T-helper 17 cell (primary cell): Measurements from ENCODE around the gene CELF2. TPM values are rescaled to one million over a fixed set of nuclear protein-coding genes. Genes with fewer than 3 reads are reported as not detected.

Experiments
- ATAC-seq: fragments of 150-1000 bp; cut with Tn5 transposase; 2 replicates; pipeline ENCODE4 v1.10.0; 2021; ENCODE audit warnings: mild to moderate bottlenecking, moderate library complexity
- DNase-seq, 3 donors: peaks; one replicate each; pipeline versions ENCODE4 v3.0.0 to v3.0.0-alpha.2; 2020 to 2021
- H3K9me3 ChIP-seq: one replicate; pipeline ENCODE4 v1.7.0; 2013; ENCODE audit warnings: low read length, mild to moderate bottlenecking; ENCODE audit not compliant: control insufficient read depth, poor library complexity, severe bottlenecking
- H3K27ac Mint-ChIP-seq: one replicate; pipeline ENCODE4 v1.8.0; 2022; ENCODE audit warnings: mild to moderate bottlenecking, moderate library complexity, mixed read lengths
- H3K27me3 Mint-ChIP-seq: one replicate; pipeline ENCODE4 v1.8.0; 2022; ENCODE audit warnings: mixed read lengths
- H3K36me3 Mint-ChIP-seq: one replicate; pipeline ENCODE4 v1.8.0; 2022; ENCODE audit warnings: low read depth, mixed read lengths
- H3K4me1 Mint-ChIP-seq: one replicate; pipeline ENCODE4 v1.8.0; 2022; ENCODE audit warnings: mild to moderate bottlenecking, mixed read lengths
- H3K4me3 Mint-ChIP-seq: one replicate; pipeline ENCODE4 v1.8.0; 2022; ENCODE audit warnings: mild to moderate bottlenecking, moderate library complexity, mixed read lengths
- total RNA-seq, 4 donors: library from RNA in 2 of 4; stranded (reverse) in 2 of 4; gene quantifications; one replicate each; pipeline ENCODE4 v1.2.3 and lab custom pipeline; 2022 to 2026

Gene CELF2
- total RNA-seq, 2 donors from 2014 or later: 201 to 202 TPM

DNA sequence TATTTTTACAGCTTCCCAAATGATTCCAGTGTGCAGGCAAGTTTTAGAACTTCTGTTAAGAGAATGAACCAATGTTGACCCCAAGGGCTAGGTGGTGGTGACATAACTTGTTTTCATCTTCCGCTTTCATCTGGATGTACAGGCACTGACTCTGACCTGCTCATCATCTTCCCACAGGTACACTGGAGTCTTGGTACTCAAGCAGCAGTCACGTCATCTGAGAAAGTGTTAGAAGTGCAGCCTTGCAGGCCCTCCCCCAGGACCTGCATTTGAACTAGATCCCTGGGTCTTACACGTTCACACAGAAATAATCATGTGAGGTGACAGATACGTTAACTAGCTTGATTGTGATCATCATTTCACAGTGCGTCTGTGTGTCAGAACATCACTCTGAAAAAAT lies 212.2 kb downstream of the CELF2 start:
- H3K4me1 Mint-ChIP-seq: peaks cover 80% of the 10 kb centered on the region
- ATAC-seq (no peak), DNase-seq (no peak)
- H3K27me3 Mint-ChIP-seq: no peaks in the 10 kb centered on the region
- H3K36me3 Mint-ChIP-seq: peaks cover 12% of the 10 kb centered on the region
- no peaks in the 10 kb centered on the region for H3K9me3 ChIP-seq
- peak overlapping the region; percentile 98 for H3K27ac Mint-ChIP-seq
- H3K4me3 Mint-ChIP-seq: peak overlapping the region; percentile 41

DNA sequence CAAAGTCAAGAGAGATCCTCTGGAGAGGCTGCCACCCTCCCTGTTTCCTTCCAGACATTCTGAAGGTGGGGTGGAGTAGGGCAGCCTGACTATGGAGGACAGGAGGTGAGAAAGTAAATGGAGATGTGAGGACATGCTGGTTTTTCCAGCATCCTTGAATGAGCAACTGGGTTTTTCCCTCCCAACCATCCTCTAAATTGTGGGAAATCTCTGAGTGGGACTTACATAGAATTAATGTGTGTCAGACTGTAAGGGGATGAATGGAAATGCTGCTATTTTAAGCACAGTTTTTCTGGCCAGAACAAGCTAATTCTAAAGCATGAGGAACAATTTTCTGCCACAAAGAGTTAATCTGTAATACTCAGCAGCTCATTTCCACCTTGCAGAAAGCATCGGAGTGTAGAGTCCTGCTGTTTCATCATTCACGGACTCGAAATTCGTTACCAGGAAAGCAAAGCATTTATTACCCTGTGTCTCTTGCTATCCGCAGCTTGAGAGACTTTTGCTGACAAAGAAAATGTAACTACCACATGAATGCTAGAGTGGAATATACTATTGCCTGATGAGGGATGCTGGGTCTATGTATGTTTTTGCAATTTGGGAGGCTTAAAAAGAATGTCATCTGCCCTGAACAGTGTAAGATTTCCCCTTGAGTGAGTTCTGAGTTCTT lies 213.0 kb downstream of the CELF2 start:
- H3K27me3 Mint-ChIP-seq: no peaks in the 10 kb centered on the region
- peak overlapping the region; percentile 98 for H3K27ac Mint-ChIP-seq
- peaks cover 12% of the 10 kb centered on the region for H3K36me3 Mint-ChIP-seq
- H3K4me1 Mint-ChIP-seq: peaks cover 80% of the 10 kb centered on the region
- DNase-seq (no peak), ATAC-seq (no peak)
- no peaks in the 10 kb centered on the region for H3K9me3 ChIP-seq
- H3K4me3 Mint-ChIP-seq: peak overlapping the region; percentile 69

DNA sequence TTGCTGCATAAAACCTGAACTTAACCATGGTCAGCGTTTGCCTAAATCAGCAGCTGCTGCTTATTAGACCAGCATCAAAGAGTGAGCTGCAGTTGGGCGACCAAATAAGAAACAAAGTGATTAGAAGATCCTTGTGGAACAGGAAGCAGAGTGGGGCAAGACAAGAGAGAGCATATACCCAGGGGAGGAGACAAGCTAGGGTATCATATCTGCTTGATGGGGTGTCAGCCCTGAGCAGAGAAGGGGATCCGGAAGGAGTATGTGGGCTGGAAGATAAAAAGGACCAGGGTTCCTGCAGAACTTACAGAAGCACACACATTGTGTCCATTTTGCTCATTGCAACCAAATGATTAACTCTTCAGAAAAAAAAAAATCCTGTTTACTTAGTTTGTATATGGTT lies 213.6 kb downstream of the CELF2 start:
- peak overlapping the region; percentile 98 for H3K27ac Mint-ChIP-seq
- peaks cover 12% of the 10 kb centered on the region for H3K36me3 Mint-ChIP-seq
- peak overlapping the region; percentile 69 for H3K4me3 Mint-ChIP-seq
- ATAC-seq: no peak
- H3K9me3 ChIP-seq: no peaks in the 10 kb centered on the region
- peaks cover 81% of the 10 kb centered on the region for H3K4me1 Mint-ChIP-seq
- no peaks in the 10 kb centered on the region for H3K27me3 Mint-ChIP-seq
- DNase-seq: no peak

DNA sequence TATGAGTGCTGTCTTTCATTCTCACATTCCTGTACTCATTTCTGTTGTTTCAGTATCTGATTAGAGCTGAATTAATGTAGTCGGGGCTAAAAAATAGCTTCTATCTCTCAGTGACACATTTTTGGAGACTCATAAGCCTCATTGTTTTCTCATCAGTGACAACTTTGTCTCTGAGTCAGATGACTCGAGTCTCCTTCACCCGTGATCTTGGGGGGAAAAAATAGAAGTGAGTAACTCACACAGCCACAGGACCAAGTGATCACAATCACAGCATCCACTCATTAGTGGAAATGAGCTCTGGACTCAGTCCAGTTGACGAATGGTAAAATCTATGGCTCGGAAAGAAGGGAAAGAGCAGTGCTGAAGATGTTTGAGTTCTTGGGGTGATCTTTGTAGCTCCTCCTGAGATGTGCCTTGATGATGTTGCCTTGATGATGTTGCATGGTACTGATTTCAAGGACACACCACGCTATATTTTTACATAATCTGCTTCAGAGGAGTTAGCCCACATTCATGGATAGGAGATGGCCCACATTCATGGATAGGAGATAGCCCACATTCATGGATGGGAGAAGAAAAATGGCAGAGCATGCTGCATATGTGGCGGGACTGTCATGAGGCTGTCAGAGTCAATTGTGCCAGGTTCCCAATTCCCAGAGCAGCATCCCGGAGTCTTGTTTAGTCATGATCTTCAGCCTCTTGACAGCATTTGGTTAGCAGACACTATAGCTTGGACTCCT lies 214.7 kb downstream of the CELF2 start:
- Mint-ChIP-seq H3K27me3 (no peaks in the 10 kb centered on the region), H3K27ac (peak overlapping the region; percentile 98), H3K4me1 (peaks cover 81% of the 10 kb centered on the region), H3K4me3 (peak overlapping the region; percentile 37), H3K36me3 (peaks cover 14% of the 10 kb centered on the region)
- no peak for DNase-seq
- ATAC-seq: no peak
- H3K9me3 ChIP-seq: no peaks in the 10 kb centered on the region

DNA sequence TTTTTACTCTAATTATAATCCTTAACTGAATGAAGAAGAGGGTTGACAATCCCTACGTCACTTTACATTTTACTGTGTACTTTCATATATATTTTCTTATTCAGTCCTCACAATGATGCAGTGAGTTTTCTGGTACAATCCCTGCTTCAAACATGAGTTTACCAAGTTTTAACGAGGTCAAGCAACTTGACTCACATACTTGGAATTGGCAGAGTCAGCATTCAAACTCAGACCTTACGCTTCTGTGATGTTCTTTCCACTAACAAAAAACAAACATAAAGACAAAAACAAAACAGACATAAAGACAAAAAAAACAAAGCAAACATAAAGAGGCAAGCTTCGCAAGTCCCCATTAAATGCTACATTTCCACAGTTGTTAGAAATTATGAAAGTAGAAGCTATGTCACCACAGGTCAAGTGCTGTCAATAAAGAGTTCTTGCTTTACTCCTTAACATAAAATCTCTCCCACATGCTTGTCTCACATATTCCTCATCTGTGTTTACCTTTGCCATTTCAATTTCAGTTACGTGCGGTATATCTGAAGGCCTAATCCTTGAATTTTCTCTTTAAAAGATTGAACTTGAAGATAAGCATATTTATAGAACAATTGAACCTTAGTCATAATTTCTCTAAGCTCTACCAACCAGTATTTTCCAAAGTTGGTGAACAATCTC lies 217.3 kb downstream of the CELF2 start:
- DNase-seq (no peak), ATAC-seq (no peak)
- Mint-ChIP-seq H3K4me3 (peak overlapping the region; percentile 84), H3K27me3 (no peaks in the 10 kb centered on the region), H3K4me1 (peaks cover 80% of the 10 kb centered on the region), H3K36me3 (peaks cover 14% of the 10 kb centered on the region), H3K27ac (peak overlapping the region; percentile 98)
- no peaks in the 10 kb centered on the region for H3K9me3 ChIP-seq

DNA sequence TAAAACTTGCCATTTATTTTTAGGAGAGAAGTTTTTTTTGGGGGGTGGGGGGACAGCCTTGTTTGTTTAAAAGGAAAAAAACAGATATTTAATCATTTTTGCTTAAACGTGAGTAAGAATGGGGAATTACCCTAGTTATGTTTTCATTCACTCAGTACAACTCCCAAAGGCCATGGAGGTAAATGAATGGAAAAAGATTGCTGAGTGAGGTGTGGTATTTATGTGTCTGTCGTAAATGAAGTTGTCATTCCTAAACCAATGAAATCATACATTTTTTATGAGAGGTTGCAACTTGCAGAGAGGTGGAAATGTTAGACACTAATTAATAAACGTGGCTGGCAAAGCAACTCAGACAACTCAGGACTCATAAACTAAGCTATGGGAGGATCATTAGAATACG lies 218.1 kb downstream of the CELF2 start:
- no peaks in the 10 kb centered on the region for H3K9me3 ChIP-seq
- ATAC-seq: peak; percentile 29
- DNase-seq: no peak
- Mint-ChIP-seq H3K4me1 (peaks cover 80% of the 10 kb centered on the region), H3K27me3 (no peaks in the 10 kb centered on the region), H3K27ac (peak overlapping the region; percentile 98), H3K36me3 (peaks cover 14% of the 10 kb centered on the region), H3K4me3 (peak overlapping the region; percentile 84)

DNA sequence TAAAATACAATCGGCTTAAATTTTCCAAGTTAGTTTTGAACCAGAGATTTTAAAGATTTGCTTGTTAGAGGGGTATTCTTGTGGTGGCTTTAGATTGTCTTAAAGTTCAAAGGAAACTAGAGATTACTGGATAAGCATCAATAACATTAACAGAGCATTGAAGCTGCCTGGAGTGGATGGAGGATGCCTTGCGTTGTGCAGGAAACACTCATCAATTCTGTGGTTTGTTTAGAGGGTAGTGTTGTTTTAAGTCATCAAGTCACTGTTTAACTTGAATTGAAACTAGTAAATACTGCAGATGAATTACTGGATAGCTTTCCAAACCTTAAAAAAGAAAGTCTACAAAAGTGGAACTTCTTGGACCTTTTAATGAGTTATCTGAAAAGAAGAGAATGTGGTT lies 218.6 kb downstream of the CELF2 start:
- no peaks in the 10 kb centered on the region for H3K9me3 ChIP-seq
- H3K36me3 Mint-ChIP-seq: peaks cover 11% of the 10 kb centered on the region
- DNase-seq: no peak

DNA sequence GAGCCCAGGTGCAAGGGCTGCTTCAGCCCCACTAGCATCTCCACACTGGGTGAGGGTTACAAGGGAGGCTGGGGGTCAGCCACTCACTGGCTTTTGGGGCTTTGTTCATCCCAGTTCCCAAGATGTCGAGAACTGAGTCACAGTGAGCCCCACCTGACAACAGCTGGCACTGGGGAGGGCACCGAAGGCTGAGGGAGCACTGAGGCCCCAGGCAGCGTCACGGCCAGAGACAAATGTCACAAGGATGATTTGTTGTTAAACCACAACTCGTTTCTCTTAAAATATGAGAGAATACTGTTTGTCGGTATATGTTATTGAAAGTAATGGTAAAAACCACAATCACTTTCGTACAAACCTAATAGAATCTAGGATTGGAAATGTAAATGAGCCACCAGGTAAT lies 219.9 kb downstream of the CELF2 start:
- H3K4me3 Mint-ChIP-seq: peak overlapping the region; percentile 84
- DNase-seq: peak in 1 of 3 donors; percentile 26
- H3K36me3 Mint-ChIP-seq: peaks cover 4% of the 10 kb centered on the region

More for the DNA sequence above, 218.6 kb downstream of the CELF2 start:
- peak; percentile 85 for ATAC-seq
- peak overlapping the region; percentile 98 for H3K27ac Mint-ChIP-seq
- H3K4me3 Mint-ChIP-seq: peak overlapping the region; percentile 84
- peaks cover 77% of the 10 kb centered on the region for H3K4me1 Mint-ChIP-seq
- no peaks in the 10 kb centered on the region for H3K27me3 Mint-ChIP-seq

DNA sequence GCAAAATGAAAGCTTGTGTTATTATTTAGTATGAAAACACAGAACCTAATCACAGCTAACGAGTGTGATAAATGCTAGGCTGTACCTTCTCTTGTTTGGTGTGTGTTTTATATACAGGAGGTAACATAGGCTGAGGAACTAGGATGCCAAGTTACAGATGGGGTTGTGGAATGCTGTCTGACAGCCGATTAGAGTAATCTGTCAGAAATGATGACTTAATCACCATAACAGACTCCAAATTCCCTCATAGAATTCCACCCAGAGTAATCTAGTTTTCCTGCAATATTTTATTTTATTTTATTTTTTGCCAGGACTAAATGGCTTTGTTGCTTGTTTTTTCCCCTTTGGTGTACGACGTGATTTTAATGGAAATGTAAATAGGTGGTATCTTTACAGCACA lies 221.2 kb downstream of the CELF2 start:
- H3K27ac Mint-ChIP-seq: peak overlapping the region; percentile 98

More for the DNA sequence above, 219.9 kb downstream of the CELF2 start:
- peak overlapping the region; percentile 98 for H3K27ac Mint-ChIP-seq
- H3K27me3 Mint-ChIP-seq: no peaks in the 10 kb centered on the region
- H3K9me3 ChIP-seq: no peaks in the 10 kb centered on the region
- peaks cover 80% of the 10 kb centered on the region for H3K4me1 Mint-ChIP-seq
- peak; percentile 34 for ATAC-seq

DNA sequence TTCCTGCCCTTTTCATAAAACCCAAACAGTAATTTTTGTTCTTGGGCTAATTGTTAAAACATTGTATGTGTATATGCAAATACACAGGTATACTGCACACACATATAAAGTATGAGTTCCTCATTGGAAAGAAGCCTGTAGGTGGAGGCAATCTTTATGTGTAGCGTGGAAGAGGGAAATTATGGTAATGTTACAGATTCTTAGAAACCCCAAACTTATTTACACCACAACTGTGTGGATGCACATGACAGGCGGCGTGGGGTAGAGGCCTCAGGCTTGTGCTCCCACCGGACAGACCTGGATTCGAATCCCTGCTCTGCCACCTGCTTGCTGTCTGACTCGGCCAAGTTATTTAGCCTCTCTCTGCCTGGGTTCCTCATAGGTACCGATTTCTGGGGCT lies 223.0 kb downstream of the CELF2 start:
- Mint-ChIP-seq H3K27ac (peak overlapping the region; percentile 98), H3K27me3 (no peaks in the 10 kb centered on the region), H3K4me1 (peaks cover 67% of the 10 kb centered on the region), H3K4me3 (peak overlapping the region; percentile 12), H3K36me3 (peaks cover 4% of the 10 kb centered on the region)
- DNase-seq: no peak
- no peak for ATAC-seq
- H3K9me3 ChIP-seq: no peaks in the 10 kb centered on the region

More for the DNA sequence above, 221.2 kb downstream of the CELF2 start:
- H3K36me3 Mint-ChIP-seq: peaks cover 4% of the 10 kb centered on the region
- peaks cover 79% of the 10 kb centered on the region for H3K4me1 Mint-ChIP-seq
- no peaks in the 10 kb centered on the region for H3K9me3 ChIP-seq
- H3K27me3 Mint-ChIP-seq: no peaks in the 10 kb centered on the region
- no peak for DNase-seq
- H3K4me3 Mint-ChIP-seq: no peak overlapping the region
- ATAC-seq: no peak

DNA sequence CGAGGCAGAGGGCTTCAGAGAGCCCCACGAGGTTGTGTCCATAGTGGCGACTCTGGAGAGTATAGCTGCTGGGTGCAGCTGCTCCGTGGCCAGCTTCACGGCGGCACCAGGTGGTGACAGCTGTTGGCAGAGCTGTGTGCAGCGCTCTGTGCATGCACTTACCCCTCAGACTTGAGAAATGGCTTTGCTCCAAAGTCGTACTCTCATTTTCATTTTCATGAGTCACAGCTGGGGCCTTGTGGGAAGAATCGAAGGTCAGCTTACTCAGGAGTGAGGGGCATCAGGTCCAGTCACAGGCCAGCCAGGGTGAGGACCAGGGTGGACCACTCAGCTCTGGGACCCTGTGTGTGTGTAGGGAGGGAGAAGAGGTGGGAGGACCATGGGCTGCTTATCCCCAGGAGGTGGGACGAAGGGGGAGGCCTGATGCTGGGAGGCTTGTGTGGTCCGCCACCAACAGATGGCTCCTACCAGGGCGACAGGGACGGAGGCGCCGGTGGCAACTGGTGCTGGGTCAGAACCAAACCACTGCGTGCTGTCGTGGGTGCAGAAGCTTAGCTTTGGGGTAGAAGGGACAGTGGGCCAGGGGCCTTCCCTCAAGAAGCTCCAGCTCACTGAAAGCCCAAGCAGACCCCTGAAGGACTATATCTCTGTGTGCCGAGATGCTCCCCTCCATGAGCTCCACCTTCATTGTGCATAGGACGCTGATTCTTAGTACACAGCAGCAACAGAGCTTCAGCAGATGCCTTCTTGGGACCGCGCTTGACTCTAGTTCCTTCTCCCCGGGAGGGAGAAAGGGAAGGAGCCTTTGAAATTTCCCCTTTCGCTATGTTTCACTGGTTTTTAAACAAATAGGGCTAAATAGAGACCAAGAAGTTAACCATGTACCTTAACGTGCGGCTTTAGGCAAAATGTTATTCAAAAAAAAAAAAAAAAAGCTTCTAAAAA lies 225.0 kb downstream of the CELF2 start:
- no peaks in the 10 kb centered on the region for H3K9me3 ChIP-seq
- DNase-seq (no peak), ATAC-seq (peak; percentile 16)
- H3K4me1 Mint-ChIP-seq: peaks cover 48% of the 10 kb centered on the region
- peak overlapping the region; percentile 49 for H3K4me3 Mint-ChIP-seq
- peak overlapping the region; percentile 98 for H3K27ac Mint-ChIP-seq
- no peaks in the 10 kb centered on the region for H3K36me3 Mint-ChIP-seq
- no peaks in the 10 kb centered on the region for H3K27me3 Mint-ChIP-seq

DNA sequence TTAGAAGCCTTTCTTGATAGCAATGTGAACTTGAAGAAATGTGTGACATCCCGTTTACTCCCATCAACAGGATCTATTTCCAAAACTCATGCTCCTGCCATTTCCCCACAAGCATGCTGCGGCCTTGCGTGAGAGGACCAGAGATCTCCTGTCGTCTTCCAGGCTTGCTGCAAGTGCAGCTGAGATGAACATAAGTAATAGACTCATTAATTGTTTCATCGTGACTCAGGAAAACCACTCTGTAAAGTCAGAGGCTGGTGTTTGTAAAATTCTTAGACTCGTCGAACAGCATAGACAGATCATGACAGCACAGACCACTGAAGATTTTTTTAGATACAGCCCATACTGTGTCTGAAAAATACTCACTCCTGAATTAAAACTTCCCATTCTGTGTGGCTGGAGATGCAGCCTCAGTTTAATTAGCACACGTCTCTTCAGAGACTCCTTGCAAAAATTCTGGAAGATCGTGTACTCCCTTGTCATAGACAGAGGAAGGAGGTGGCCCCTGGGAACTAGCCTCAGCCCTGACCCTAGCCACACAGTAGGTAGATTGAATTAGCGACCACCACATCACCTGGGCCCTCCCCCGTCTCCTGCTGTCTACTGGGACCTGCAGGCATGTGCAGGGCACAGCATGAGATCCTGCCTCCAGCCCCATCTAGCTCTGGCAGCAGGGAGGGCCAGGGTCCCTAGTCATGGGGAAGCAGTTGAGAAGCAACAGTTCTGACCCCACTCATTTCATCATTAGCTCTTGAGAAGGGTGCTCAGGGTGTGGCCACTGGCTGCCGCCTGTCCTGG lies 226.0 kb downstream of the CELF2 start:
- no peaks in the 10 kb centered on the region for H3K27me3 Mint-ChIP-seq
- H3K36me3 Mint-ChIP-seq: no peaks in the 10 kb centered on the region
- ATAC-seq (no peak), DNase-seq (no peak)
- H3K9me3 ChIP-seq: no peaks in the 10 kb centered on the region
- H3K4me3 Mint-ChIP-seq: peak overlapping the region; percentile 61
- no peak overlapping the region for H3K27ac Mint-ChIP-seq
- H3K4me1 Mint-ChIP-seq: peaks cover 47% of the 10 kb centered on the region
